Measurements from ENCODE around the gene RIC3. TPM values are rescaled to one million over a fixed set of nuclear protein-coding genes. Genes with fewer than 3 reads are reported as not detected.

The RIC3 gene
- total RNA-seq, 4 donors from 2014 or later = 2.2 to 7.1 (median 4.1) TPM

DNA sequence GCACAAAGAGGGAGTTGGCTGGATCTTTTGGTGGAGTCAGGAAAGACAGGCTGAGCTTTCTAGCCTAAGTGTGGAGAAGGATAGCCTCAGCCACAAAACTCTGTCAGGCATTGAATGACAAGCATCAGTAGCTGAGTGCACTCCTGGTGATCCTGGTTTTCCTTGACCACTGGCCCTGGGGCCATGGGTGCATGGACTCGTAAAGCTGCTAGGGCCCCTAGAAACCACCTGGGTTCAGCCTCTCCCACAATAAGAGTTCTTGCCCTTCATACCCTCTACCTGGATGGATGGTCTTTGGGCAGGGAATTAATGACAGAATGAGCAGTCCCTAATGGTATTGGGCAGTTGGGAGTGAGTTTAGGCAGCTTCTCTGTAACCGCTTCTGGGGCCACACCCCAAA is 64.9 kb downstream of the RIC3 start:
- TF ChIP-seq, protein P1, sequence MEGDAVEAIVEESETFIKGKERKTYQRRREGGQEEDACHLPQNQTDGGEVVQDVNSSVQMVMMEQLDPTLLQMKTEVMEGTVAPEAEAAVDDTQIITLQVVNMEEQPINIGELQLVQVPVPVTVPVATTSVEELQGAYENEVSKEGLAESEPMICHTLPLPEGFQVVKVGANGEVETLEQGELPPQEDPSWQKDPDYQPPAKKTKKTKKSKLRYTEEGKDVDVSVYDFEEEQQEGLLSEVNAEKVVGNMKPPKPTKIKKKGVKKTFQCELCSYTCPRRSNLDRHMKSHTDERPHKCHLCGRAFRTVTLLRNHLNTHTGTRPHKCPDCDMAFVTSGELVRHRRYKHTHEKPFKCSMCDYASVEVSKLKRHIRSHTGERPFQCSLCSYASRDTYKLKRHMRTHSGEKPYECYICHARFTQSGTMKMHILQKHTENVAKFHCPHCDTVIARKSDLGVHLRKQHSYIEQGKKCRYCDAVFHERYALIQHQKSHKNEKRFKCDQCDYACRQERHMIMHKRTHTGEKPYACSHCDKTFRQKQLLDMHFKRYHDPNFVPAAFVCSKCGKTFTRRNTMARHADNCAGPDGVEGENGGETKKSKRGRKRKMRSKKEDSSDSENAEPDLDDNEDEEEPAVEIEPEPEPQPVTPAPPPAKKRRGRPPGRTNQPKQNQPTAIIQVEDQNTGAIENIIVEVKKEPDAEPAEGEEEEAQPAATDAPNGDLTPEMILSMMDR (IDR thresholded peaks at IDR 0.05 in 4 of 5, conservative IDR thresholded peaks at IDR 0.05 in 1 of 5) = no peak
- no peak for TF ChIP-seq POLR2A (IDR thresholded peaks at IDR 0.05)
- Histone ChIP-seq H3K4me3 (no peak overlapping the region), H3K4me1 (peaks cover 20 to 24% of the 10 kb centered on the region in 2 donors), H3K9me3 (no peaks in the 10 kb centered on the region), H3K36me3 (no peaks in the 10 kb centered on the region), H3K27me3 (no peaks in the 10 kb centered on the region), H3K27ac (no peak overlapping the region)
- in situ Hi-C loops (cut with MboI; ENCODE audit: low sequenced_read_pairs in 4 of 4) = loop anchor here in 2 of 4 donors (5.0 to 10.0 kb wide), 3 partner anchors 69 to 209 kb away; no protein-coding TSS in a partner anchor
- intact Hi-C loops (cut with DNase I; ENCODE audit: low total_unique reads) = no loop called here
- DNase-seq = no peak
- no peak for ATAC-seq

DNA sequence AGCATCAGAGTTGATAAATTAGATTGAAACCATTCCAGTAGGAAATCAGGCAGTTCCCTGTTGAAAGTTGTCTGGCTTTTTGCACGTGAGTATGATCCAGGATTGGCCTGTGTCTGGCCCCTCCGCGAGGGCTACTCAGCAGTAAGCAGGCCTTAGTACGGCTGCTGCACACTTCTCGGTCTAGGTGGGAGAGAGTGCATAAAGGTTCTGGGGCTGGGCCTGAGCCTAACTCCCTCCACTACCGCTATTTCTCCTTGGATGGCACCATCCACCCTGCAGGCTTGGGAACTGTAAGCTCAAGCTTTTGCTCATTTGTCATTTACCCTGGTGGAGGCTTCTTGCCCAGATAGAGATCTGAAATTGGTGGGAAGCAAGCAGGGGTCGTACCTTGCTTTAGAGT is 65.9 kb downstream of the RIC3 start:
- Histone ChIP-seq H3K27me3 (no peaks in the 10 kb centered on the region), H3K9me3 (no peaks in the 10 kb centered on the region), H3K36me3 (no peaks in the 10 kb centered on the region), H3K4me1 (peaks cover 11 to 15% of the 10 kb centered on the region in 2 donors), H3K27ac (no peak overlapping the region), H3K4me3 (no peak overlapping the region)
- intact Hi-C loops (cut with DNase I; ENCODE audit: low total_unique reads) (no loop called here), in situ Hi-C loops (cut with MboI; ENCODE audit: low sequenced_read_pairs in 4 of 4) (loop anchor here in 2 of 4 donors (5.0 to 10.0 kb wide), 3 partner anchors 68 to 208 kb away; no protein-coding TSS in a partner anchor)
- TF ChIP-seq, protein P1 (IDR thresholded peaks at IDR 0.05 in 4 of 5, conservative IDR thresholded peaks at IDR 0.05 in 1 of 5) = no peak
- TF ChIP-seq POLR2A (IDR thresholded peaks at IDR 0.05) = no peak
- DNase-seq (no peak), ATAC-seq (no peak)

DNA sequence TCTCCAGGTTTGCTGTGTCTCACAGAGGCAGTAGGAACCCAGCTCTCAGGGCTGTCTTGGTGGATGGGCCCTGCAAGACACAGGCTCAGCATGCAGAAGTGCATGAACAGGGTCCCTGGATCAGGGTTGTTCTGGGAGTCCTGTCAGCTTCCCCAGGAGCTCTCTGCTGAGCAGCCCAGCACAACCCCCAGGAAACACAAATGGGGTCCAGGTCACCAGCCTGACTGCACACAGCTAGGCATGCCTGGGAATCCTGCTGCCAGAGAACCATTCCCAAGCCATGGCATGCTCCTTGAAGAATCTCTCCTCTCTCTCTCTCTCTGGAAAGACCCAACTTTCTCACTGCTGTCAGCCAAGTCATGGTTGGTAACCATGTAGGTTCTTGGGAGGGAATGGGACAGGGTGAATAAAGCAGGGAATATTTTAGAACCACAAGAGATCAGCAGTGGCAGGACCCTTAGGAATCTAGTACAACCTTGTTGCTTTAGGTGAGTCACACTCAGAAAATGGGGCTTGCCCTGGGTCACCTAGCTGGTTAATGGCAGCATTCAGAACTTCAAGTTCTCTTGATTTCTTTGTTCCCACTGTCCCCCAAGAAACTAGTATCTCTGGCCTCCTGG is 66.4 kb downstream of the RIC3 start:
- ATAC-seq = no peak
- Histone ChIP-seq H3K36me3 (no peaks in the 10 kb centered on the region), H3K4me1 (peaks cover 5 to 10% of the 10 kb centered on the region in 2 donors), H3K4me3 (no peak overlapping the region), H3K9me3 (no peaks in the 10 kb centered on the region), H3K27ac (no peak overlapping the region), H3K27me3 (no peaks in the 10 kb centered on the region)
- intact Hi-C loops (cut with DNase I; ENCODE audit: low total_unique reads) (no loop called here), in situ Hi-C loops (cut with MboI; ENCODE audit: low sequenced_read_pairs in 4 of 4) (loop anchor here in 2 of 4 donors (5.0 to 10.0 kb wide), 3 partner anchors 68 to 208 kb away; no protein-coding TSS in a partner anchor)
- DNase-seq = no peak
- TF ChIP-seq, protein P1 (IDR thresholded peaks at IDR 0.05 in 4 of 5, conservative IDR thresholded peaks at IDR 0.05 in 1 of 5) = no peak
- TF ChIP-seq POLR2A (IDR thresholded peaks at IDR 0.05) = no peak

DNA sequence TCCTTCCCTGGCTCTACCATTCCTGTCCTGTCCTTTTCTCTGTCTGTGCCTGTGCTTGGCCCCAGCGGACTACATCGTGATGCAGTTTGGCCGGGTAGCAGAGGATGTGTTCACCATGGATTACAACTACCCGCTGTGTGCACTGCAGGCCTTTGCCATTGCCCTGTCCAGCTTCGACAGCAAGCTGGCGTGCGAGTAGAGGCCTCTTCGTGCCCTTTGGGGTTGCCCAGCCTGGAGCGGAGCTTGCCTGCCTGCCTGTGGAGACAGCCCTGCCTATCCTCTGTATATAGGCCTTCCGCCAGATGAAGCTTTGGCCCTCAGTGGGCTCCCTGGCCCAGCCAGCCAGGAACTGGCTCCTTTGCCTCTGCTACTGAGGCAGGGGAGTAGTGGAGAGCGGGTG is 67.4 kb downstream of the RIC3 start:
- H3K36me3 ChIP-seq = no peaks in the 10 kb centered on the region
- DNase-seq (no peak), ATAC-seq (no peak)
- H3K27me3 ChIP-seq = no peaks in the 10 kb centered on the region
- H3K27ac ChIP-seq = no peak overlapping the region
- no peak for TF ChIP-seq POLR2A (IDR thresholded peaks at IDR 0.05)
- TF ChIP-seq, protein P1 (IDR thresholded peaks at IDR 0.05 in 4 of 5, conservative IDR thresholded peaks at IDR 0.05 in 1 of 5) = no peak
- H3K4me1 ChIP-seq = peaks cover 0 to 1% of the 10 kb centered on the region in 2 donors
- no peak overlapping the region for H3K4me3 ChIP-seq
- in situ Hi-C loops (cut with MboI; ENCODE audit: low sequenced_read_pairs in 4 of 4) (loop anchor here in 2 of 4 donors (5.0 to 10.0 kb wide), 3 partner anchors 67 to 207 kb away; no protein-coding TSS in a partner anchor), intact Hi-C loops (cut with DNase I; ENCODE audit: low total_unique reads) (no loop called here)
- H3K9me3 ChIP-seq = no peaks in the 10 kb centered on the region

Measured in gastrocnemius medialis (tissue), 4 donors.